Measurements from ENCODE around the gene CCNJL.
A peak's percentile ranks its signal among the peaks of the same experiment; 100 is the strongest.

The CCNJL gene

GRCh38 chr5:160312960-160313727, 780 bp upstream of the CCNJL start:
- Histone ChIP-seq H3K9ac (ENCODE audit: low read length in 5 of 5) (no peak overlapping the region), H3K27ac (ENCODE audit: low read depth, low read length) (no peak overlapping the region), H3K4me3 (ENCODE audit: low read depth in 1 of 5, low read length in 5 of 5) (peak overlapping the region in 3 of 5 donors; percentile 65 to 70 (median 69)), H3K9me3 (ENCODE audit: control insufficient read depth in 5 of 5, low read length in 5 of 5) (no peaks in the 10 kb centered on the region), H3K36me3 (ENCODE audit: control insufficient read depth in 5 of 5, insufficient read depth in 5 of 5, low read length in 5 of 5) (no peaks in the 10 kb centered on the region), H3K4me1 (ENCODE audit: control insufficient read depth in 5 of 5, insufficient read depth in 5 of 5, low read length in 5 of 5) (peaks cover 0 to 16% (median 13%) of the 10 kb centered on the region in 5 donors), H3K27me3 (ENCODE audit: control insufficient read depth in 5 of 5, insufficient read depth in 4 of 5, low read length in 5 of 5) (peaks cover 3 to 23% (median 11%) of the 10 kb centered on the region in 5 donors)

DNA sequence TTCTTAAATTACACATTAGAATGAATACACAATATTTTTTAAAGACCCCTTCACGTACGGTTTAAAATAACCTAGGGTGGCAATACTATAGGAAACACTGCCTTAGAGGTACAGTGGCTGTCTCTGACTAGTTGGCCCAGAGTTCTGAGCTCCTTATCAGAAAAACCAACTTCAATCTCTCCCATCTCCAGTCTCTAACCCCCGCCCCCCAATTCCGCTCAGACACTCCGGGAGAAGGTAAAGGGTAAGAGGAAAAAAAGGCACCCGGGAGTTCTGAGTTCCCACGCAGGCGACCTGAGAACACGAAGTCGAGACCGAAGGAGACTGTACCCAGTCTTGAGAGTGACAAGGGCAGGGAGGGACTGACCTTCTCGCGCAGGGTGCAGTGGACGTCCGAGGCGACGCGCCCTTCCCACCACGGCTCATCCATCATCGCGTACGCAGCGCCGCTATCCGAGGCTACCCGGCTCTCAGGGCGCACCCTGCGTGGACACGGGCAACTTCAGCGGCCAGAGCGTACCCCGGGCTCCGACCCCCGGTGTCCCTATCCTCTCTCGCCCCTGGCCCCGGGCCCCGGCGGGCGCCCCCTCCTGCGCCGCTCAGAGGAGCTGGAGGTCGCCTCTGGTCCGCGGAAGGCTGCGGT, 752 bp downstream of the CCNJL start:
- no peaks in the 10 kb centered on the region for H3K36me3 ChIP-seq (ENCODE audit: control insufficient read depth in 5 of 5, insufficient read depth in 5 of 5, low read length in 5 of 5)

GRCh38 chr5:160310552-160311295, 1.6 kb downstream of the CCNJL start:
- H3K27ac ChIP-seq (ENCODE audit: low read depth, low read length) = no peak overlapping the region
- no peak overlapping the region for H3K4me3 ChIP-seq (ENCODE audit: low read depth in 1 of 5, low read length in 5 of 5)
- no peaks in the 10 kb centered on the region for H3K36me3 ChIP-seq (ENCODE audit: control insufficient read depth in 5 of 5, insufficient read depth in 5 of 5, low read length in 5 of 5)
- peaks cover 0 to 16% (median 13%) of the 10 kb centered on the region in 5 donors for H3K4me1 ChIP-seq (ENCODE audit: control insufficient read depth in 5 of 5, insufficient read depth in 5 of 5, low read length in 5 of 5)
- no peaks in the 10 kb centered on the region for H3K9me3 ChIP-seq (ENCODE audit: control insufficient read depth in 5 of 5, low read length in 5 of 5)
- no peak overlapping the region for H3K9ac ChIP-seq (ENCODE audit: low read length in 5 of 5)
- H3K27me3 ChIP-seq (ENCODE audit: control insufficient read depth in 5 of 5, insufficient read depth in 4 of 5, low read length in 5 of 5) = peaks cover 3 to 27% (median 11%) of the 10 kb centered on the region in 5 donors

More for the DNA sequence above, 752 bp downstream of the CCNJL start:
- Histone ChIP-seq H3K4me3 (ENCODE audit: low read depth in 1 of 5, low read length in 5 of 5) (peak overlapping the region in 4 of 5 donors; percentile 62 to 70 (median 67)), H3K9me3 (ENCODE audit: control insufficient read depth in 5 of 5, low read length in 5 of 5) (no peaks in the 10 kb centered on the region), H3K4me1 (ENCODE audit: control insufficient read depth in 5 of 5, insufficient read depth in 5 of 5, low read length in 5 of 5) (peaks cover 0 to 16% (median 13%) of the 10 kb centered on the region in 5 donors), H3K27ac (ENCODE audit: low read depth, low read length) (no peak overlapping the region), H3K9ac (ENCODE audit: low read length in 5 of 5) (no peak overlapping the region), H3K27me3 (ENCODE audit: control insufficient read depth in 5 of 5, insufficient read depth in 4 of 5, low read length in 5 of 5) (peaks cover 3 to 27% (median 11%) of the 10 kb centered on the region in 5 donors)

GRCh38 chr5:160310140-160310539, 2.2 kb downstream of the CCNJL start:
- Histone ChIP-seq H3K9me3 (ENCODE audit: control insufficient read depth in 5 of 5, low read length in 5 of 5) (no peaks in the 10 kb centered on the region), H3K4me3 (ENCODE audit: low read depth in 1 of 5, low read length in 5 of 5) (no peak overlapping the region), H3K9ac (ENCODE audit: low read length in 5 of 5) (no peak overlapping the region), H3K4me1 (ENCODE audit: control insufficient read depth in 5 of 5, insufficient read depth in 5 of 5, low read length in 5 of 5) (peaks cover 0 to 16% (median 13%) of the 10 kb centered on the region in 5 donors), H3K27ac (ENCODE audit: low read depth, low read length) (no peak overlapping the region), H3K36me3 (ENCODE audit: control insufficient read depth in 5 of 5, insufficient read depth in 5 of 5, low read length in 5 of 5) (no peaks in the 10 kb centered on the region), H3K27me3 (ENCODE audit: control insufficient read depth in 5 of 5, insufficient read depth in 4 of 5, low read length in 5 of 5) (peaks cover 3 to 27% (median 11%) of the 10 kb centered on the region in 5 donors)

DNA sequence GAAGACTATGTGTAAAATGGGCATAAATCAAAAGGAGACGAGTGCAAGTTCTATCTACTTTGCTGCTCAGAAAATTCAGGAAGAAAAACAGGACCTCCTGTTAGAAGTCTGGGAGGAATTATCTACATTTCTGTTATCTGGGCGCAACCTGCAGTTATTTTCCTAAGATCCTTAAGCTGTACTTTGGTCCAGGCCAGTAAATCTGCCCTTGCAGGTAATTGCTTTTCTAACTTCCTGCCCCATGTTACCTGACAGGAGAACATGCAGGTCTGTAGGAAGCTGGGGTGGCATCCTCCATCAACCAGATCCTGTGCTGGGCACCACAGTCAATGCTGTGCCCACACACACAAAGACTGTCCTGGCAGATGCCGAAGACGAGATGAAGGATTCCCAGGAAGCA, 5.7 kb downstream of the CCNJL start:
- peaks cover 2 to 16% (median 3%) of the 10 kb centered on the region in 5 donors for H3K27me3 ChIP-seq (ENCODE audit: control insufficient read depth in 5 of 5, insufficient read depth in 4 of 5, low read length in 5 of 5)
- peaks cover 0 to 4% (median 3%) of the 10 kb centered on the region in 5 donors for H3K4me1 ChIP-seq (ENCODE audit: control insufficient read depth in 5 of 5, insufficient read depth in 5 of 5, low read length in 5 of 5)
- no peak overlapping the region for H3K9ac ChIP-seq (ENCODE audit: low read length in 5 of 5)
- no peaks in the 10 kb centered on the region for H3K9me3 ChIP-seq (ENCODE audit: control insufficient read depth in 5 of 5, low read length in 5 of 5)
- H3K27ac ChIP-seq (ENCODE audit: low read depth, low read length) = no peak overlapping the region
- no peak overlapping the region for H3K4me3 ChIP-seq (ENCODE audit: low read depth in 1 of 5, low read length in 5 of 5)
- H3K36me3 ChIP-seq (ENCODE audit: control insufficient read depth in 5 of 5, insufficient read depth in 5 of 5, low read length in 5 of 5) = no peaks in the 10 kb centered on the region

- Histone ChIP-seq H3K4me3 (ENCODE audit: low read depth in 1 of 5, low read length in 5 of 5) (no peak overlapping the region), H3K4me1 (ENCODE audit: control insufficient read depth in 5 of 5, insufficient read depth in 5 of 5, low read length in 5 of 5) (no peaks in the 10 kb centered on the region), H3K27ac (ENCODE audit: low read depth, low read length) (no peak overlapping the region), H3K9ac (ENCODE audit: low read length in 5 of 5) (no peak overlapping the region), H3K27me3 (ENCODE audit: control insufficient read depth in 5 of 5, insufficient read depth in 4 of 5, low read length in 5 of 5) (peaks cover 0 to 9% (median 0%) of the 10 kb centered on the region in 5 donors), H3K9me3 (ENCODE audit: control insufficient read depth in 5 of 5, low read length in 5 of 5) (no peaks in the 10 kb centered on the region), H3K36me3 (ENCODE audit: control insufficient read depth in 5 of 5, insufficient read depth in 5 of 5, low read length in 5 of 5) (no peaks in the 10 kb centered on the region)
These were observed 7.0 kb downstream of the CCNJL start for GRCh38 chr5:160305319-160305718.

DNA sequence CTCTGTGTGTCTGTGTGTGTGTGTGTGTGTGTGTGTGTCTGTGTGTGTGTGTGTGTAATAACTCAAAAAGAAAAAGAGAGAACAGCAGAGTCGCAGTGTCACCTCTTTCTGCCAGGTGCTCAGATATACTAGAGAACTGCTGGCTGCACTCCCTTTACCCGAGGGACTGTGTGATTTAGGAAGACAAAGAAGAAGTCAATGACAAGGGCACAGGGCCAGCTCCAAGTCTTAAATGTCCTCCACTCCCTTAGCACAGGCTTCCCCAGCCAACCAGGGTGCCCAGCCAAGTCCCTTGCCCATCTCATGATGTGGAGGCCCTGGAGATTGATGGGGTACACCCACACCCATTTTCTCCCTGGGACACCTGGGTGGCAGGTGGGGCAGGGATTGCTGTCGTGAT, 8.7 kb downstream of the CCNJL start:
- H3K4me3 ChIP-seq (ENCODE audit: low read depth in 1 of 5, low read length in 5 of 5) = no peak overlapping the region
- no peak overlapping the region for H3K27ac ChIP-seq (ENCODE audit: low read depth, low read length)
- no peak overlapping the region for H3K9ac ChIP-seq (ENCODE audit: low read length in 5 of 5)
- H3K4me1 ChIP-seq (ENCODE audit: control insufficient read depth in 5 of 5, insufficient read depth in 5 of 5, low read length in 5 of 5) = no peaks in the 10 kb centered on the region
- H3K27me3 ChIP-seq (ENCODE audit: control insufficient read depth in 5 of 5, insufficient read depth in 4 of 5, low read length in 5 of 5) = peaks cover 0 to 5% (median 0%) of the 10 kb centered on the region in 5 donors
- H3K36me3 ChIP-seq (ENCODE audit: control insufficient read depth in 5 of 5, insufficient read depth in 5 of 5, low read length in 5 of 5) = no peaks in the 10 kb centered on the region
- no peaks in the 10 kb centered on the region for H3K9me3 ChIP-seq (ENCODE audit: control insufficient read depth in 5 of 5, low read length in 5 of 5)

GRCh38 chr5:160298189-160298588, 14.2 kb downstream of the CCNJL start:
- Histone ChIP-seq H3K27me3 (ENCODE audit: control insufficient read depth in 5 of 5, insufficient read depth in 4 of 5, low read length in 5 of 5) (no peaks in the 10 kb centered on the region), H3K4me1 (ENCODE audit: control insufficient read depth in 5 of 5, insufficient read depth in 5 of 5, low read length in 5 of 5) (no peaks in the 10 kb centered on the region), H3K4me3 (ENCODE audit: low read depth in 1 of 5, low read length in 5 of 5) (no peak overlapping the region), H3K9me3 (ENCODE audit: control insufficient read depth in 5 of 5, low read length in 5 of 5) (no peaks in the 10 kb centered on the region), H3K9ac (ENCODE audit: low read length in 5 of 5) (no peak overlapping the region), H3K27ac (ENCODE audit: low read depth, low read length) (no peak overlapping the region), H3K36me3 (ENCODE audit: control insufficient read depth in 5 of 5, insufficient read depth in 5 of 5, low read length in 5 of 5) (no peaks in the 10 kb centered on the region)

GRCh38 chr5:160297776-160298175, 14.6 kb downstream of the CCNJL start:
- Histone ChIP-seq H3K4me3 (ENCODE audit: low read depth in 1 of 5, low read length in 5 of 5) (no peak overlapping the region), H3K27me3 (ENCODE audit: control insufficient read depth in 5 of 5, insufficient read depth in 4 of 5, low read length in 5 of 5) (no peaks in the 10 kb centered on the region), H3K4me1 (ENCODE audit: control insufficient read depth in 5 of 5, insufficient read depth in 5 of 5, low read length in 5 of 5) (no peaks in the 10 kb centered on the region), H3K36me3 (ENCODE audit: control insufficient read depth in 5 of 5, insufficient read depth in 5 of 5, low read length in 5 of 5) (no peaks in the 10 kb centered on the region), H3K9me3 (ENCODE audit: control insufficient read depth in 5 of 5, low read length in 5 of 5) (no peaks in the 10 kb centered on the region), H3K27ac (ENCODE audit: low read depth, low read length) (no peak overlapping the region), H3K9ac (ENCODE audit: low read length in 5 of 5) (no peak overlapping the region)

DNA sequence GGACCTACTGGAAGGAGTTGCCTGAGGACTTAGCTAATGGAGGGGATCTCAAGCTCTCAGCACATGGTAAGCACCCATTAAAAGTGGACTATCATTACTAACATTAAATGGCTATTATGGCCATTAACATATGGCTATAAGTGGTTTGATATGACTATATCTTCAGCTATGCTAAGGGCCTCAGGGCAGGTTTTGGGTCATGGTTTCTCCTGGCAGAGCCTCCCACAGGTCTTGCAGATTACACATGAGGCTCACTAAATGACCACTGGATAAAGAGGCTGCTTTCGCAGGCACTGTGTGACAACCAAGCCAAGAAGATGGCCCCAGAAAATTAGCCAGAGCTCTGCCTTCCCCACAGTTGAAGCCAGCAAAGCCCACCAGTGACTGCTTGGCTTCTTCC, 15.4 kb downstream of the CCNJL start:
- Histone ChIP-seq H3K36me3 (ENCODE audit: control insufficient read depth in 5 of 5, insufficient read depth in 5 of 5, low read length in 5 of 5) (no peaks in the 10 kb centered on the region), H3K27ac (ENCODE audit: low read depth, low read length) (no peak overlapping the region), H3K4me1 (ENCODE audit: control insufficient read depth in 5 of 5, insufficient read depth in 5 of 5, low read length in 5 of 5) (no peaks in the 10 kb centered on the region), H3K27me3 (ENCODE audit: control insufficient read depth in 5 of 5, insufficient read depth in 4 of 5, low read length in 5 of 5) (no peaks in the 10 kb centered on the region), H3K4me3 (ENCODE audit: low read depth in 1 of 5, low read length in 5 of 5) (no peak overlapping the region), H3K9ac (ENCODE audit: low read length in 5 of 5) (no peak overlapping the region), H3K9me3 (ENCODE audit: control insufficient read depth in 5 of 5, low read length in 5 of 5) (no peaks in the 10 kb centered on the region)

Measured in subcutaneous abdominal adipose tissue (tissue), 5 donors.